ENCODE results near the gene SIN3B. TPM values are rescaled to one million over a fixed set of nuclear protein-coding genes. Genes with fewer than 3 reads are reported as not detected.
A peak's percentile ranks its signal among the peaks of the same experiment; 100 is the strongest.

The SIN3B gene
- total and polyA plus RNA-seq, 9 of the 15 experiments (the other 6 are each of a cell fraction or from before 2014, with no cell fraction given), result 0.51 to 34.2 (median 14.3) TPM

DNA sequence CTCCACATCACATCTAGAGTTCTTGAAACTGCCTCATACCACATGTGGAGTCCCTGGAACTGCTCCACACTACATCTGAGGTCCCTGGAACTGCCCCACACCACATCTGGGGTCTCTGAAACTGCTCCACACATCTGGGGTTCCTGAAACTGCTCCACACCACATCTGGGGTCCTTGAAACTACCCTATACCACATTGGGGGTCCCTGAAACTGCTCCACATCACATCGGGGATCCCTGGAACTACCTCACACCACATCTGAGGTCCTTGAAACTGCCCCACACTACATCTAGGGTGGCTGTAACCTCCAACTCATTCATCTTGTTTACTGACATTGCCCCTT is 93.4 kb downstream of the SIN3B start (continued):
- TF ChIP-seq, protein P1, sequence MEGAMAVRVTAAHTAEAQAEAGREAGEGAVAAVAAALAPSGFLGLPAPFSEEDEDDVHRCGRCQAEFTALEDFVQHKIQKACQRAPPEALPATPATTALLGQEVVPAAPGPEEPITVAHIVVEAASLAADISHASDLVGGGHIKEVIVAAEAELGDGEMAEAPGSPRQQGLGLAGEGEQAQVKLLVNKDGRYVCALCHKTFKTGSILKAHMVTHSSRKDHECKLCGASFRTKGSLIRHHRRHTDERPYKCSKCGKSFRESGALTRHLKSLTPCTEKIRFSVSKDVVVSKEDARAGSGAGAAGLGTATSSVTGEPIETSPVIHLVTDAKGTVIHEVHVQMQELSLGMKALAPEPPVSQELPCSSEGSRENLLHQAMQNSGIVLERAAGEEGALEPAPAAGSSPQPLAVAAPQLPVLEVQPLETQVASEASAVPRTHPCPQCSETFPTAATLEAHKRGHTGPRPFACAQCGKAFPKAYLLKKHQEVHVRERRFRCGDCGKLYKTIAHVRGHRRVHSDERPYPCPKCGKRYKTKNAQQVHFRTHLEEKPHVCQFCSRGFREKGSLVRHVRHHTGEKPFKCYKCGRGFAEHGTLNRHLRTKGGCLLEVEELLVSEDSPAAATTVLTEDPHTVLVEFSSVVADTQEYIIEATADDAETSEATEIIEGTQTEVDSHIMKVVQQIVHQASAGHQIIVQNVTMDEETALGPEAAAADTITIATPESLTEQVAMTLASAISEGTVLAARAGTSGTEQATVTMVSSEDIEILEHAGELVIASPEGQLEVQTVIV (CRISPR knock-in tag; IDR thresholded peaks at IDR 0.05; ENCODE audit: borderline replicate concordance), result no peak
- TF ChIP-seq PHF21A (IDR thresholded peaks at IDR 0.05; ENCODE audit: borderline replicate concordance, low read depth), result peak; percentile 82
- no peak for TF ChIP-seq PHB2 (IDR thresholded peaks at IDR 0.05; ENCODE audit: low read depth)
- TF ChIP-seq, protein P2, sequence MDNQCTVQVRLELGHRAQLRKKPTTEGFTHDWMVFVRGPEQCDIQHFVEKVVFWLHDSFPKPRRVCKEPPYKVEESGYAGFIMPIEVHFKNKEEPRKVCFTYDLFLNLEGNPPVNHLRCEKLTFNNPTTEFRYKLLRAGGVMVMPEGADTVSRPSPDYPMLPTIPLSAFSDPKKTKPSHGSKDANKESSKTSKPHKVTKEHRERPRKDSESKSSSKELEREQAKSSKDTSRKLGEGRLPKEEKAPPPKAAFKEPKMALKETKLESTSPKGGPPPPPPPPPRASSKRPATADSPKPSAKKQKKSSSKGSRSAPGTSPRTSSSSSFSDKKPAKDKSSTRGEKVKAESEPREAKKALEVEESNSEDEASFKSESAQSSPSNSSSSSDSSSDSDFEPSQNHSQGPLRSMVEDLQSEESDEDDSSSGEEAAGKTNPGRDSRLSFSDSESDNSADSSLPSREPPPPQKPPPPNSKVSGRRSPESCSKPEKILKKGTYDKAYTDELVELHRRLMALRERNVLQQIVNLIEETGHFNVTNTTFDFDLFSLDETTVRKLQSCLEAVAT (IDR thresholded peaks at IDR 0.05), result peak in 1 of 2 experiments; percentile 69; a peak in 2 of 4 replicates
- TF ChIP-seq SMARCA5 (IDR thresholded peaks at IDR 0.05), result peak; percentile 96
- TF ChIP-seq BCOR (IDR thresholded peaks at IDR 0.05), result peak; percentile 17; the same call in 1 of the 2 replicates

DNA sequence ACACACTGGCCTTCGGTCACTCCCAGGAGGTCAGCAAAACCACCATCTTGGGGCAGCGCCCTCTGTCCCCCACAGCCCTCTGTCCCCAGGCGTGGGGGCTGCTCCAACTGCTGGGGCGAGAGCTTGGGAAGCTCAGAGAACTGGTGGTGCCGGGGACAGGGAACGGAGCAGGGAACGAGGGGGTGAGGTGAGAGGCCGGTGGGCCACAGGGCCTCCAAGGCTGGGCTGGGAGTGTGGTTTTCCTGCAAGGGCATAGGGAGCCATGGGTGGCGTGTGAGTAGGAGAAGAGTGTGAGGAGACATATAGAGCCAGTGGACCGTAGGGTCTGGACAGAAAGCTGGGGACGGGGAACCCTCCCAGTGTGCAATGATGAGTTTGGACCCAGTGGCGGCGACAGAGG is 93.8 kb downstream of the SIN3B start:
- H3K79me2 ChIP-seq (ENCODE audit: control insufficient read depth, insufficient read depth, low read length), result no peaks in the 10 kb centered on the region
- peaks cover under 1 to 5% of the 10 kb centered on the region in 2 experiments; a peak in 2 of 5 replicates for H3K27me3 ChIP-seq (ENCODE audit: control insufficient read depth in 2 of 2, insufficient read depth in 2 of 2, low read length in 2 of 2)
- no peak overlapping the region; a peak in 1 of 4 replicates for H3K9ac ChIP-seq (ENCODE audit: insufficient read depth in 1 of 2, low read depth in 2 of 2, low read length in 2 of 2)
- in situ Hi-C loops (cut with MboI), result no loop called here
- no peaks in the 10 kb centered on the region for H4K20me1 ChIP-seq (replicated peaks; ENCODE audit: control insufficient read depth, insufficient read depth, low read length)
- WGBS (ENCODE audit: insufficient coverage, low coverage, missing lambda C conversion rate), result 62% methylated on average over 11 of the region's 13 CpGs
- ATAC-seq (no peak), DNase-seq (ENCODE audit: extremely low read depth in 1 of 4, low spot score in 3 of 4) (no peak), FAIRE-seq (no peak)
- H3K9me1 ChIP-seq (ENCODE audit: control insufficient read depth, insufficient read depth, low read length), result no peaks in the 10 kb centered on the region
- ChIA-PET POLR2A (interaction anchor here (0.6 to 1.1 kb wide), 2 partner anchors 150 to 690 kb away, joined by 3 read pairs; no protein-coding TSS in a partner anchor), CTCF (ENCODE audit: low intra/inter-chr PET ratio) (no interaction called here)
- no peak overlapping the region for H3K4me3 ChIP-seq
- intact Hi-C loops (cut with micrococcal nuclease), result no loop called here
- H2AFZ ChIP-seq (ENCODE audit: low read depth, low read length), result peak overlapping the region; percentile 84
- no peak overlapping the region for H3K27ac ChIP-seq (ENCODE audit: extremely low read depth, low read depth, low read length)
- no peak overlapping the region for H3K4me2 ChIP-seq (ENCODE audit: insufficient read depth, low read length)
- H3K9me3 ChIP-seq (replicated peaks; ENCODE audit: control insufficient read depth, insufficient read depth, low read depth, low read length), result 0 out of 2 replicates have a peak, but pooled peaks cover 4% of the 10 kb centered on the region
- BruUV-seq (replicated peaks), result no TSS peak
- H3K36me3 ChIP-seq (ENCODE audit: control insufficient read depth, insufficient read depth, low read length), result no peaks in the 10 kb centered on the region
- TF ChIP-seq KDM1A (IDR thresholded peaks at IDR 0.05) (no peak), ZNF584 (CRISPR knock-in tag; IDR thresholded peaks at IDR 0.05; ENCODE audit: low read depth) (no peak)
- peaks cover 17 to 32% of the 10 kb centered on the region in 2 experiments; a peak in 4 of 5 replicates for H3K4me1 ChIP-seq (replicated peaks in 1 of 2; ENCODE audit: control insufficient read depth in 2 of 2, insufficient read depth in 2 of 2, low read length in 2 of 2)
